HepG2 (cell line): Measurements from ENCODE around the gene C19orf73. TPM values are rescaled to one million over a fixed set of nuclear protein-coding genes. Genes with fewer than 3 reads are reported as not detected.
A peak's percentile ranks its signal among the peaks of the same experiment; 100 is the strongest.

Experiments
- AKAP8 ChIP-seq: sonication (generic); formaldehyde crosslinking; IDR thresholded peaks from 2 replicates; pipeline ENCODE4 v1.5.1; 2020; ENCODE audit warnings: mild to moderate bottlenecking, missing genetic modification reagents
- CSRNP2 ChIP-seq: sonication (generic); formaldehyde crosslinking; conservative IDR thresholded peaks from 2 replicates; pipeline ENCODE4 v1.8.0; 2022; ENCODE audit warnings: low read depth, missing genetic modification reagents
- GFI1 ChIP-seq: sonication (generic); formaldehyde crosslinking; IDR thresholded peaks from 2 replicates; pipeline ENCODE4 v1.5.0; 2020; ENCODE audit warnings: missing genetic modification reagents, mild to moderate bottlenecking, borderline replicate concordance
- HNRNPK ChIP-seq: fragments of 200-400 bp; formaldehyde crosslinking; IDR thresholded peaks from 2 replicates; pipeline ENCODE4 v1.6.1; 2018; ENCODE audit warnings: low read length, low read depth, moderate library complexity, mild to moderate bottlenecking; ENCODE audit not compliant: poor library complexity, severe bottlenecking
- HOXA3 ChIP-seq: sonication (generic); formaldehyde crosslinking; IDR thresholded peaks from 2 replicates; pipeline ENCODE4 v1.5.0; 2020; ENCODE audit warnings: missing genetic modification reagents
- MBNL3 ChIP-seq: fragments of 250-450 bp; sonication (Bioruptor Pico); conservative IDR thresholded peaks from 2 replicates; pipeline ENCODE4 v1.8.0; 2022; ENCODE audit warnings: mild to moderate bottlenecking, inconsistent platforms
- MEIS1 ChIP-seq: sonication (generic); formaldehyde crosslinking; IDR thresholded peaks from 2 replicates; pipeline ENCODE4 v1.9.0; 2021; ENCODE audit warnings: mild to moderate bottlenecking, missing genetic modification reagents, moderate library complexity, borderline replicate concordance
- MEIS2 ChIP-seq: sonication (generic); formaldehyde crosslinking; IDR thresholded peaks from 2 replicates; pipeline ENCODE4 v1.9.0; 2021; ENCODE audit warnings: mild to moderate bottlenecking, missing genetic modification reagents
- NKX3-1 ChIP-seq: sonication (generic); formaldehyde crosslinking; IDR thresholded peaks from 2 replicates; pipeline ENCODE4 v1.5.0; 2020; ENCODE audit warnings: missing genetic modification reagents
- RAD51 ChIP-seq: fragments of 450-650 bp; IDR thresholded peaks from 2 replicates; pipeline ENCODE4 v1.6.1; 2016; ENCODE audit warnings: borderline replicate concordance
- RARG ChIP-seq: sonication (generic); formaldehyde crosslinking; IDR thresholded peaks from 2 replicates; pipeline ENCODE4 v1.4.0; 2020; ENCODE audit warnings: low read depth, mild to moderate bottlenecking, missing genetic modification reagents
- RBFOX2 ChIP-seq: fragments of 200-400 bp; formaldehyde crosslinking; IDR thresholded peaks from 2 replicates; pipeline ENCODE4 v1.6.1; 2017; ENCODE audit warnings: low read depth, mild to moderate bottlenecking, low read length
- SIX1 ChIP-seq: sonication (generic); formaldehyde crosslinking; IDR thresholded peaks from 2 replicates; pipeline ENCODE4 v1.4.0; 2020; ENCODE audit warnings: missing genetic modification reagents, borderline replicate concordance
- SNAI1 ChIP-seq: sonication (generic); formaldehyde crosslinking; IDR thresholded peaks from 2 replicates; pipeline ENCODE4 v1.5.0; 2020; ENCODE audit warnings: mild to moderate bottlenecking, missing genetic modification reagents, borderline replicate concordance
- YEATS4 ChIP-seq: sonication (generic); formaldehyde crosslinking; IDR thresholded peaks from 2 replicates; pipeline ENCODE4 v1.4.0; 2020; ENCODE audit warnings: missing genetic modification reagents, borderline replicate concordance
- ZBTB46 ChIP-seq: sonication (generic); formaldehyde crosslinking; IDR thresholded peaks from 2 replicates; pipeline ENCODE4 v1.4.0; 2020; ENCODE audit warnings: mild to moderate bottlenecking, missing genetic modification reagents, borderline replicate concordance
- ZNF232 ChIP-seq: sonication (generic); formaldehyde crosslinking; IDR thresholded peaks from 2 replicates; pipeline ENCODE4 v1.4.0; 2020; ENCODE audit warnings: missing genetic modification reagents, borderline replicate concordance
- ZNF292 ChIP-seq: sonication (generic); formaldehyde crosslinking; IDR thresholded peaks from 2 replicates; pipeline ENCODE4 v1.8.1; 2022; ENCODE audit warnings: mild to moderate bottlenecking, low read depth, missing genetic modification reagents, borderline replicate concordance
- ZNF430 ChIP-seq: sonication (generic); formaldehyde crosslinking; IDR thresholded peaks from 2 replicates; pipeline ENCODE4 v1.9.0; 2021; ENCODE audit warnings: mild to moderate bottlenecking, missing genetic modification reagents
- ZNF432 ChIP-seq: sonication (generic); formaldehyde crosslinking; IDR thresholded peaks from 2 replicates; pipeline ENCODE4 v1.5.0; 2020; ENCODE audit warnings: missing genetic modification reagents, mild to moderate bottlenecking, borderline replicate concordance
- ZNF747 ChIP-seq: sonication (generic); formaldehyde crosslinking; IDR thresholded peaks from 2 replicates; pipeline ENCODE4 v1.8.1; 2023; ENCODE audit warnings: missing genetic modification reagents, mild to moderate bottlenecking, borderline replicate concordance
- ZNF776 ChIP-seq: sonication (generic); formaldehyde crosslinking; IDR thresholded peaks from 2 replicates; pipeline ENCODE4 v1.4.0; 2020; ENCODE audit warnings: mild to moderate bottlenecking, missing genetic modification reagents
- ZSCAN22 ChIP-seq: sonication (generic); formaldehyde crosslinking; IDR thresholded peaks from 2 replicates; pipeline ENCODE4 v1.4.0; 2020; ENCODE audit warnings: mild to moderate bottlenecking, missing genetic modification reagents
- polyA plus RNA-seq, 8 experiments: library from polyadenylated mRNA; depleted of rRNA in 3 of 8; stranded (reverse) in 7 of 8; unstranded in 1 of 8; fragments of >200 nt; fragmentation: Illumina TruSeq in 4 of 8; extraction: Trizol in 4 of 8; gene quantifications; 2 replicates each; pipeline versions ENCODE4 v1.2.1 to v1.2.3, GENCODE V29; 2011 to 2016; ENCODE audit warnings: low read depth in 4 of 8, missing spikeins in 1 of 8, mixed read lengths in 1 of 8; ENCODE audit not compliant: insufficient read depth in 1 of 8
- total RNA-seq, 5 experiments: library from RNA; depleted of rRNA; stranded (reverse); fragments of >200 nt; fragmentation: Illumina TruSeq; extraction: Trizol; gene quantifications; 2 replicates each; pipeline ENCODE4 v1.2.3, GENCODE V29; 2016; ENCODE audit warnings: low read depth in 1 of 5
- TF ChIP-seq, protein P1 (sequence below): sonication (generic); formaldehyde crosslinking; IDR thresholded peaks from 2 replicates; pipeline ENCODE4 v1.8.1; 2023; ENCODE audit warnings: missing genetic modification reagents, mild to moderate bottlenecking, borderline replicate concordance
- TF ChIP-seq, protein P2 (sequence below): IDR thresholded peaks from 2 replicates; pipeline ENCODE4 v1.6.1; 2016; ENCODE audit warnings: missing compliant biosample characterization, missing genetic modification reagents, borderline replicate concordance

Gene C19orf73
- total and polyA plus RNA-seq, 2 of the 13 experiments (the other 11 are each of a cell fraction or from before 2014, with no cell fraction given): 1.4 to 1.5 TPM

DNA sequence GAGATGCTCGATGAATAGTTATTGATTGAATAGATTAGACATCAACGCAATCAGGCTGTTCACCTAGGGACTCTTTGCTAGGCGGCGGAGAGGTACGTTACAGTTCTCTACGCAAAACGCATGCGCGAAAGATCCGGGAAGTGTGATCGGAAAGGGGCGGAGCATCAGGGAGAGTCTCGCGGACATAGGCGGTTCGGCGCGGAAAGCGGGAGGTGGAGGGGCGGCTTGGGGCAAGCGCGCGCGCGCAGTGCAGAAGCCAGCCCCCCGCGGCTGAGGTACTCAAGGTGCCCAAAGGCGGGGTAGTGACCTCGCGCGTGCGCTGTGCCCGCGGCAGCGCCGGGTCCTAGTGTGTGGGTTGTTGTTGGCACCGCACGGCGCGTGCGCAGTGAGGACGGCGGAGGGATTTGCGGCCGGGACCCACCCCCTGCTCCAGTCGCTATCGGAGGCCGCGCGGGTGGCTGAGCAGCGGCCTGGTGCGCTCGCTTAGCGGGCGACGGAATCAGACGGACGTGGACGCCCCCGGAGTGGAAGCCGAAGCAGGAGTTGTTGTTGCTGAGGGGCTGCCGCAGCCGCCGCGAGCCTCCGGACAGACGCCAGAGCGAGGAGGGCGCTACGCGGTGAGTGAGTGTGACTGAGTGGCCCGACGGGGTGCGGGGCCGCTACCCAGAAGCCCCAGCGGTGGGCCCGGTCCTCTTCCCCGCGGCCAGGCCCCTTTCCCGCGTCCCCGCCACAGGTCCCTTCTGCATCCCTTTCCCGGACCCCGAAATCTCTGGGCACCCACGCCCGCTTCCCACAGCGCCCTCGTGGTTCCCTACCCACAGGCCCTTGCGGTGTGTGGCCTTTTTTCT is 33.7 kb downstream of the C19orf73 start, which contains the start of gene SNRNP70 (continued):
- TF ChIP-seq RAD51 (no peak), SNAI1 (CRISPR knock-in tag) (peak; percentile 85; the same call in 1 of the 2 replicates), ZNF232 (peak; percentile 76; the same call in 1 of the 2 replicates), ZBTB46 (CRISPR knock-in tag) (no peak), RARG (0 out of 2 replicates have a peak, but pooled peaks have one; percentile 62), RBFOX2 (peak; percentile 100), ZNF430 (CRISPR knock-in tag) (no peak; the same call in 1 of the 2 replicates), HOXA3 (CRISPR knock-in tag) (peak; percentile 87), ZNF776 (peak; percentile 92), HNRNPK (peak; percentile 78), SIX1 (CRISPR knock-in tag) (peak; percentile 6; the same call in 1 of the 2 replicates), ZNF747 (CRISPR knock-in tag) (0 out of 2 replicates have a peak, but pooled peaks have one; percentile 27), CSRNP2 (CRISPR knock-in tag) (no peak), GFI1 (CRISPR knock-in tag) (peak; percentile 75; the same call in 1 of the 2 replicates), ZNF292 (CRISPR knock-in tag) (0 out of 2 replicates have a peak, but pooled peaks have one; percentile 13), NKX3-1 (CRISPR knock-in tag) (peak; percentile 88), YEATS4 (peak; percentile 98), MEIS1 (CRISPR knock-in tag) (peak; percentile 92), AKAP8 (CRISPR knock-in tag) (peak; percentile 60; the same call in 1 of the 2 replicates), MEIS2 (CRISPR knock-in tag) (peak; percentile 80), ZNF432 (CRISPR knock-in tag) (peak; percentile 87; the same call in 1 of the 2 replicates), MBNL3 (CRISPR knock-in tag) (no peak), ZSCAN22 (CRISPR knock-in tag) (no peak)
- TF ChIP-seq, protein P1, sequence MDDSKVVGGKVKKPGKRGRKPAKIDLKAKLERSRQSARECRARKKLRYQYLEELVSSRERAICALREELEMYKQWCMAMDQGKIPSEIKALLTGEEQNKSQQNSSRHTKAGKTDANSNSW (CRISPR knock-in tag): no peak
- TF ChIP-seq, protein P2, sequence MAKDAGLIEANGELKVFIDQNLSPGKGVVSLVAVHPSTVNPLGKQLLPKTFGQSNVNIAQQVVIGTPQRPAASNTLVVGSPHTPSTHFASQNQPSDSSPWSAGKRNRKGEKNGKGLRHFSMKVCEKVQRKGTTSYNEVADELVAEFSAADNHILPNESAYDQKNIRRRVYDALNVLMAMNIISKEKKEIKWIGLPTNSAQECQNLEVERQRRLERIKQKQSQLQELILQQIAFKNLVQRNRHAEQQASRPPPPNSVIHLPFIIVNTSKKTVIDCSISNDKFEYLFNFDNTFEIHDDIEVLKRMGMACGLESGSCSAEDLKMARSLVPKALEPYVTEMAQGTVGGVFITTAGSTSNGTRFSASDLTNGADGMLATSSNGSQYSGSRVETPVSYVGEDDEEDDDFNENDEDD: peak; percentile 70; the same call in 1 of the 2 replicates
